Mesothelial cell of epicardium (in vitro differentiated cells): ENCODE measurements around the gene CLIP1. TPM values are rescaled to one million over a fixed set of nuclear protein-coding genes. Genes with fewer than 3 reads are reported as not detected.

Source experiments
- DNase-seq, 2 experiments: peaks; one replicate each; pipeline ENCODE4 v3.0.0; 2021; ENCODE audit warnings: low spot score in 2 of 2; ENCODE audit not compliant: unreplicated experiment in 2 of 2
- H3K27ac Mint-ChIP-seq: 2 replicates; pipeline ENCODE4 v1.8.0; 2021; ENCODE audit warnings: mixed read lengths
- H3K27me3 Mint-ChIP-seq: 2 replicates; pipeline ENCODE4 v1.8.0; 2021; ENCODE audit warnings: low read depth, mixed read lengths
- H3K36me3 Mint-ChIP-seq: 2 replicates; pipeline ENCODE4 v1.8.0; 2021; ENCODE audit warnings: mixed read lengths
- H3K4me1 Mint-ChIP-seq: 2 replicates; pipeline ENCODE4 v1.8.0; 2021; ENCODE audit warnings: mixed read lengths
- H3K4me3 Mint-ChIP-seq: 2 replicates; pipeline ENCODE4 v1.8.0; 2021; ENCODE audit warnings: mild to moderate bottlenecking, moderate library complexity, mixed read lengths
- H3K9me3 Mint-ChIP-seq: 2 replicates; pipeline ENCODE4 v1.8.0; 2021; ENCODE audit warnings: mixed read lengths
- total RNA-seq: library from RNA; stranded (reverse); gene quantifications from 3 replicates; pipeline ENCODE4 v1.2.1, GENCODE V29; 2021
- TF ChIP-seq, protein P1 (sequence below): fragments of 200-600 bp; sonication (generic); IDR thresholded peaks from one replicate; pipeline ENCODE4 v1.5.0; 2021; ENCODE audit warnings: antibody characterized with exemption; ENCODE audit not compliant: unreplicated experiment

Gene CLIP1
- total RNA-seq, 1 donor from 2014 or later, result 65.2 TPM

GRCh38 chr12:122322501-122322900, 100.0 kb downstream of the CLIP1 start:
- Mint-ChIP-seq H3K27ac (no peak overlapping the region), H3K4me3 (no peak overlapping the region), H3K9me3 (no peaks in the 10 kb centered on the region), H3K27me3 (no peaks in the 10 kb centered on the region), H3K36me3 (peaks cover 20% of the 10 kb centered on the region), H3K4me1 (no peaks in the 10 kb centered on the region)
- TF ChIP-seq, protein P1, sequence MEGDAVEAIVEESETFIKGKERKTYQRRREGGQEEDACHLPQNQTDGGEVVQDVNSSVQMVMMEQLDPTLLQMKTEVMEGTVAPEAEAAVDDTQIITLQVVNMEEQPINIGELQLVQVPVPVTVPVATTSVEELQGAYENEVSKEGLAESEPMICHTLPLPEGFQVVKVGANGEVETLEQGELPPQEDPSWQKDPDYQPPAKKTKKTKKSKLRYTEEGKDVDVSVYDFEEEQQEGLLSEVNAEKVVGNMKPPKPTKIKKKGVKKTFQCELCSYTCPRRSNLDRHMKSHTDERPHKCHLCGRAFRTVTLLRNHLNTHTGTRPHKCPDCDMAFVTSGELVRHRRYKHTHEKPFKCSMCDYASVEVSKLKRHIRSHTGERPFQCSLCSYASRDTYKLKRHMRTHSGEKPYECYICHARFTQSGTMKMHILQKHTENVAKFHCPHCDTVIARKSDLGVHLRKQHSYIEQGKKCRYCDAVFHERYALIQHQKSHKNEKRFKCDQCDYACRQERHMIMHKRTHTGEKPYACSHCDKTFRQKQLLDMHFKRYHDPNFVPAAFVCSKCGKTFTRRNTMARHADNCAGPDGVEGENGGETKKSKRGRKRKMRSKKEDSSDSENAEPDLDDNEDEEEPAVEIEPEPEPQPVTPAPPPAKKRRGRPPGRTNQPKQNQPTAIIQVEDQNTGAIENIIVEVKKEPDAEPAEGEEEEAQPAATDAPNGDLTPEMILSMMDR, result no peak
- DNase-seq, result no peak

- Mint-ChIP-seq H3K27ac (no peak overlapping the region), H3K9me3 (no peaks in the 10 kb centered on the region), H3K4me1 (no peaks in the 10 kb centered on the region), H3K4me3 (no peak overlapping the region), H3K27me3 (no peaks in the 10 kb centered on the region), H3K36me3 (peaks cover 35% of the 10 kb centered on the region)
- TF ChIP-seq, protein P1, result no peak
- no peak for DNase-seq
These were observed 103.6 kb downstream of the CLIP1 start for GRCh38 chr12:122318607-122319605.

DNA sequence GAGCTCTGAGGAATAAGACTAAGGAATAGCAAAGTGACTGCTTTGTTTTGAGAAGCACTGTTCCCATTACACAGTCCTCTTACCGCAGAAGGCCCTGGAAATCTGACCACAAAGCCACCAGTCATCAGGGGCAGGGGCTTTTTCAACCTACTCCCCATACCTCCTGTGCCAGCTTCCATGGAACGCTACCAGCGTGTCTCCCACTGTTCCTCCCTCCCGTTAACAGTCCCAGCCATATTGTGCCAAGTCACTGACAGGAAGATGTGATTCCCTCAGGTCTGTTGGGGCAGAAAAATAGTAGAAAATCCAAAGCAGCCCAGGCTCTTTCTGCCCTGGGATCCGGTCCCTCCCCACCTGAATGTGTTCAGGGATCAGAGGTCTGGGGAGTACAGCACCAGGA, 109.5 kb downstream of the CLIP1 start:
- Mint-ChIP-seq H3K27me3 (no peaks in the 10 kb centered on the region), H3K9me3 (no peaks in the 10 kb centered on the region), H3K27ac (no peak overlapping the region), H3K4me3 (no peak overlapping the region), H3K36me3 (peaks cover 26% of the 10 kb centered on the region), H3K4me1 (no peaks in the 10 kb centered on the region)
- TF ChIP-seq, protein P1, result no peak
- no peak for DNase-seq

DNA sequence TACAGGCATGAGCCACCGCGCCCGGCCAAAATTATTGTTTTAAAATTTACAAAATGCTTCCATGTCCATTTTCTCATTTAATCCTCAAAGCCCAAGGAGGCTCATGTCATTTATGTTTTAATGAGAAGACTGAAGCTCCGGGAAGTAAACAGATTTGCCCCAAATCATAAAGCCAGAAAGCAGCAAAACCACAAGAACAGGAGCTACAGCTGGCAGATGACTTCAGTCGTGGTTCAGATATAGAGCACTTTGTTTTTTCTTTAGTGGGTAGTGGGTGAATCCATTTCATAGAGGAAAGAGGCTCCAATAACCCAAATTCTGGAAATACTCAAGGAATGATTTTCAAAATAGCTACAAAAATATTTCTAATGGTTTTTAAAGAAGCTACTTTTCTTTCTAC, 110.8 kb downstream of the CLIP1 start:
- H3K36me3 Mint-ChIP-seq, result peaks cover 17% of the 10 kb centered on the region
- TF ChIP-seq, protein P1, result no peak
- no peaks in the 10 kb centered on the region for H3K27me3 Mint-ChIP-seq
- no peaks in the 10 kb centered on the region for H3K4me1 Mint-ChIP-seq
- H3K9me3 Mint-ChIP-seq, result no peaks in the 10 kb centered on the region
- no peak overlapping the region for H3K4me3 Mint-ChIP-seq
- no peak overlapping the region for H3K27ac Mint-ChIP-seq
- DNase-seq, result no peak

DNA sequence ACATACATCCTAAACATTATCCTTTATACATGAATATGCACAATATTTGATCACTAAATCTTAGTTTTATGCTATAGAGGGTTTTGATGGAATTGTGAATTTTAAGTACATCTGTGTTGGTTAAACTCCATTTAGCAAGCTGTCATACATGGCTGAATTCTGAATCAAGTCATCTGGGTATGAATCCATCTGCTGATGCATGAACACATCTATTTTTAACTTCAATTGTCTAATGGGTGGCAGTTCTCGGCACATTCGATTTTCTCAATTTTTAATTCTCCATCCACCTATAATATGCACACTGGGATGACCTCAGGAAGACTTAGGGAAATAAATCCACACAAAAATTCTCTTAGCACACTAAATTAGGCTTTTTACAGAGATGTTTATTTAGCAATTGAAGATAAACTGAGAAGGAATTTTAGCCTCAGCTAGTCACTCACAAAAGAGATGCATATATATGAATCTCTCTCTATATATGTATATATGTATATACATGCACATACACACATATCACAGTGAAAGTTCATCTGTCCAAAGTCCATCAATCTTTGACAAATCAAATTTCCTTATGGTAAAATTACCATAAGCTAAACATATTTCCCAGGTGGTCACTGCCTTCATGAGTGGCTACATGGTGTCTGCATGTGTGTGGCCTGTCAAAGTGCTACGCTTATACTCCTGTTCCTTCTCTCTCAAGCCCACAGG, 111.7 kb downstream of the CLIP1 start:
- TF ChIP-seq, protein P1, result no peak
- no peak for DNase-seq
- Mint-ChIP-seq H3K9me3 (no peaks in the 10 kb centered on the region), H3K4me3 (no peak overlapping the region), H3K36me3 (peaks cover 17% of the 10 kb centered on the region), H3K27me3 (no peaks in the 10 kb centered on the region), H3K27ac (no peak overlapping the region), H3K4me1 (no peaks in the 10 kb centered on the region)
